Tibial artery (tissue), 4 donors: ENCODE measurements around the gene SLC28A3.

Experiments used
- DNase-seq, 2 donors: peaks; one replicate each; pipeline ENCODE4 v3.0.0-alpha.2; 2019
- H3K27ac ChIP-seq, 2 donors: fragments of 200-600 bp; sonication (generic) in 1 of 2; 1 replicate in 1 of 2; 2 replicates in 1 of 2; pipeline ENCODE4 v1.5.1; 2018 to 2019; ENCODE audit warnings: mild to moderate bottlenecking in 1 of 2
- H3K27me3 ChIP-seq, 2 donors: fragments of 200-600 bp; sonication (generic) in 1 of 2; one replicate each; pipeline versions ENCODE4 v1.5.1 to v1.6.0; 2016 to 2019
- H3K36me3 ChIP-seq, 3 donors: fragments of 200-600 bp; sonication (generic) in 2 of 3; one replicate each; pipeline ENCODE4 v1.5.1; 2016 to 2019; ENCODE audit warnings: mild to moderate bottlenecking in 2 of 3
- H3K4me1 ChIP-seq, 4 donors: fragments of 200-600 bp; sonication (generic) in 2 of 4; 1 replicate in 3 of 4; 2 replicates in 1 of 4; pipeline ENCODE4 v1.5.1; 2016 to 2019
- H3K4me3 ChIP-seq, 2 donors: fragments of 200-600 bp; sonication (generic) in 1 of 2; 1 replicate in 1 of 2; 2 replicates in 1 of 2; pipeline ENCODE4 v1.5.1; 2018 to 2019; ENCODE audit warnings: mild to moderate bottlenecking in 2 of 2
- H3K9me3 ChIP-seq, 3 donors: fragments of 200-600 bp; sonication (generic) in 1 of 3; one replicate each; pipeline ENCODE4 v1.5.1; 2016 to 2019
- intact Hi-C: fragments of 100-400 bp; cut with DNase I; formaldehyde crosslinking; loops from one replicate; pipeline ENCODE4 v1.15.0; 2023; ENCODE audit warnings: low total_unique reads
- TF ChIP-seq, protein P1 (sequence below), 2 experiments: fragments of 200-600 bp in 1 of 2; fragments of 450-650 bp in 1 of 2; IDR thresholded peaks; one replicate each; pipeline ENCODE4 v1.5.1; 2017 to 2019; ENCODE audit warnings: antibody characterized with exemption in 2 of 2, mild to moderate bottlenecking in 1 of 2, moderate library complexity in 1 of 2

The SLC28A3 gene

DNA sequence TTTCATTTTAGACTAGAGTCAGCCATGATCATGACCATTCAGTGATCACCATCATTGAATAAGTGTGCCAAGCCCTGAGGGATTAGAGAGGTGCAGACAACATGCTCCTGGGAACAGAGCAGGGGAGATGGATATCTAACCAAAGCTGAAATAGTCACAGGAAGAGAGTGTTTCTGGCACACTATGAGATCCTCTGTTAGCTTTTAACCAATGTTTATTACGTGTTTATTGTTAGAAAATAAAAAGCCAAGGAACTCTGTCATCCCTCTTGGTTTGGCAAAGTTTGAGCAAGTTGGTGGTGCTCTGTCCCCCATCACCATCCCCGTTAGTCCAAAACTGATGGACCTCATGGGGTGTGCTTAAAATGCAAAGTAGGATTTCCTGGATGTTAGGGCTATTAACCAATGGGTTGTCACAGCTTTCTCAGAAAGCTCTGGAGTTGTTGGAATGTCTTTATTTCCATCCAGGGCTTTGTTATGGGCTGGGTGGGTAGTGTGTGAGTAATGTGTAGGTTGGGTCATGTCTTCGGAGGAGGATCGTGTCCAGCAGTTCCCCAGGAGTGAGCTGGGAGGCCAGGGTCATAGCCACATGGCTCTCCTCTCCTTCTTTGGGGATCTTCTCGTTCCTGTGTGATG is 34.9 kb downstream of the SLC28A3 start:
- no peak overlapping the region for H3K27ac ChIP-seq
- DNase-seq = no peak
- no peaks in the 10 kb centered on the region for H3K9me3 ChIP-seq
- no peaks in the 10 kb centered on the region for H3K36me3 ChIP-seq
- H3K27me3 ChIP-seq = no peaks in the 10 kb centered on the region
- H3K4me3 ChIP-seq = no peak overlapping the region
- intact Hi-C loops = no loop called here
- H3K4me1 ChIP-seq = no peaks in the 10 kb centered on the region
- TF ChIP-seq, protein P1, sequence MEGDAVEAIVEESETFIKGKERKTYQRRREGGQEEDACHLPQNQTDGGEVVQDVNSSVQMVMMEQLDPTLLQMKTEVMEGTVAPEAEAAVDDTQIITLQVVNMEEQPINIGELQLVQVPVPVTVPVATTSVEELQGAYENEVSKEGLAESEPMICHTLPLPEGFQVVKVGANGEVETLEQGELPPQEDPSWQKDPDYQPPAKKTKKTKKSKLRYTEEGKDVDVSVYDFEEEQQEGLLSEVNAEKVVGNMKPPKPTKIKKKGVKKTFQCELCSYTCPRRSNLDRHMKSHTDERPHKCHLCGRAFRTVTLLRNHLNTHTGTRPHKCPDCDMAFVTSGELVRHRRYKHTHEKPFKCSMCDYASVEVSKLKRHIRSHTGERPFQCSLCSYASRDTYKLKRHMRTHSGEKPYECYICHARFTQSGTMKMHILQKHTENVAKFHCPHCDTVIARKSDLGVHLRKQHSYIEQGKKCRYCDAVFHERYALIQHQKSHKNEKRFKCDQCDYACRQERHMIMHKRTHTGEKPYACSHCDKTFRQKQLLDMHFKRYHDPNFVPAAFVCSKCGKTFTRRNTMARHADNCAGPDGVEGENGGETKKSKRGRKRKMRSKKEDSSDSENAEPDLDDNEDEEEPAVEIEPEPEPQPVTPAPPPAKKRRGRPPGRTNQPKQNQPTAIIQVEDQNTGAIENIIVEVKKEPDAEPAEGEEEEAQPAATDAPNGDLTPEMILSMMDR (IDR thresholded peaks at IDR 0.05) = no peak

DNA sequence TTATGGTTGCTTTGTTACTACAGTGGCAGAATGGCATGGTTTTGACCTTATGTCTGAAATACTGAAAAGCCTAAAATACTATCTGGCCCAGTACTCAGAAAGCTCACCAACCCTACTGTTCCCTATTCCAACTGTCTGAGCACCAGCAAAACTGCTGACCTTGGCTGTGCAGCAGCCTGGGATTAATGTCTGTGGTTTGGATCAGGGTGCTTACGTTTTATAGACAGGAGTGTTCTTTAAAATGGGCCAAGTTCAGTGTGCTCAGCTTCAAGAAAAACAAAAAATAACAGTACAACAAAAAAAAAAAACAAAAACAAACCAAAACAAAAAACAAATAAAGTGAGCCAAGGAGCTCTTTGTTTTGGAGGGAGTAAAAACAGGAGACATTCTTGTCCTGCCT is 36.4 kb downstream of the SLC28A3 start:
- Histone ChIP-seq H3K27me3 (no peaks in the 10 kb centered on the region), H3K9me3 (no peaks in the 10 kb centered on the region), H3K4me1 (no peaks in the 10 kb centered on the region), H3K27ac (no peak overlapping the region), H3K36me3 (no peaks in the 10 kb centered on the region), H3K4me3 (no peak overlapping the region)
- TF ChIP-seq, protein P1 (IDR thresholded peaks at IDR 0.05) = no peak
- intact Hi-C loops = no loop called here
- DNase-seq = no peak

GRCh38 chr9:84303061-84303460 is 37.5 kb downstream of the SLC28A3 start:
- TF ChIP-seq, protein P1 (IDR thresholded peaks at IDR 0.05) = no peak
- H3K4me3 ChIP-seq = no peak overlapping the region
- H3K27me3 ChIP-seq = no peaks in the 10 kb centered on the region
- H3K36me3 ChIP-seq = no peaks in the 10 kb centered on the region
- DNase-seq = no peak
- intact Hi-C loops = no loop called here
- H3K4me1 ChIP-seq = no peaks in the 10 kb centered on the region
- no peak overlapping the region for H3K27ac ChIP-seq
- no peaks in the 10 kb centered on the region for H3K9me3 ChIP-seq

- no peak for DNase-seq
- Histone ChIP-seq H3K36me3 (no peaks in the 10 kb centered on the region), H3K4me1 (no peaks in the 10 kb centered on the region), H3K27ac (no peak overlapping the region), H3K4me3 (no peak overlapping the region), H3K27me3 (no peaks in the 10 kb centered on the region), H3K9me3 (no peaks in the 10 kb centered on the region)
- intact Hi-C loops = no loop called here
- TF ChIP-seq, protein P1 (IDR thresholded peaks at IDR 0.05) = no peak
Measured at GRCh38 chr9:84301851-84302250, 38.7 kb downstream of the SLC28A3 start.

GRCh38 chr9:84300271-84300670 is 40.3 kb downstream of the SLC28A3 start:
- Histone ChIP-seq H3K4me3 (no peak overlapping the region), H3K36me3 (no peaks in the 10 kb centered on the region), H3K27ac (no peak overlapping the region), H3K9me3 (no peaks in the 10 kb centered on the region), H3K27me3 (no peaks in the 10 kb centered on the region), H3K4me1 (no peaks in the 10 kb centered on the region)
- DNase-seq = no peak
- TF ChIP-seq, protein P1 (IDR thresholded peaks at IDR 0.05) = no peak
- intact Hi-C loops = no loop called here
